GM18909 (cell line): ENCODE results near the gene PROX1.
"Not testable (repeated sequence)": the region's sequence is repeated elsewhere in the genome, so short reads cannot be mapped to it uniquely, and the experiment has no call there.

Experiments
- ATAC-seq: cut with Tn5 transposase; IDR thresholded peaks from one replicate; pipeline ENCODE4 v1.9.1; 2021; ENCODE audit warnings: mild to moderate bottlenecking; ENCODE audit not compliant: unreplicated experiment, poor library complexity

PROX1 gene

GRCh38 chr1:214058076-214058475, 70.3 kb downstream of the PROX1 start:
- no peak for ATAC-seq

GRCh38 chr1:214066190-214066589, 78.4 kb downstream of the PROX1 start:
- no peak for ATAC-seq

GRCh38 chr1:214066936-214067335, 79.2 kb downstream of the PROX1 start:
- no peak for ATAC-seq

GRCh38 chr1:214067397-214067796, 79.6 kb downstream of the PROX1 start:
- ATAC-seq, result no peak

- ATAC-seq, result no peak
Measured at GRCh38 chr1:214067853-214068703, 80.3 kb downstream of the PROX1 start.

- ATAC-seq, result no peak
Measured at GRCh38 chr1:214068979-214069378, 81.2 kb downstream of the PROX1 start.

GRCh38 chr1:214071469-214071868, 83.7 kb downstream of the PROX1 start:
- no peak for ATAC-seq

- ATAC-seq, result no peak
Measured at GRCh38 chr1:214072426-214073157, 84.8 kb downstream of the PROX1 start.

GRCh38 chr1:214074477-214074876, 86.7 kb downstream of the PROX1 start:
- no peak for ATAC-seq

- ATAC-seq, result no peak
Measured at GRCh38 chr1:214075305-214075998, 87.7 kb downstream of the PROX1 start.

GRCh38 chr1:214075999-214076707, 88.4 kb downstream of the PROX1 start:
- no peak for ATAC-seq

- no peak for ATAC-seq
Measured at GRCh38 chr1:214076708-214077065, 88.9 kb downstream of the PROX1 start.

GRCh38 chr1:214078950-214079349, 91.2 kb downstream of the PROX1 start:
- no peak for ATAC-seq

- ATAC-seq, result no peak
Measured at GRCh38 chr1:214085325-214085724, 97.6 kb downstream of the PROX1 start.

GRCh38 chr1:214086945-214087344, 99.2 kb downstream of the PROX1 start:
- no peak for ATAC-seq

GRCh38 chr1:214089003-214089402, 101.2 kb downstream of the PROX1 start:
- ATAC-seq, result not testable (repeated sequence)
